Stimulated activated CD8-positive, alpha-beta memory T cell treated with anti-CD3 and anti-CD28 coated beads, Interleukin-15, amount 100 ng/mL, for 4 hours (primary cell): Measurements from ENCODE around the gene SLC35E4.

Experiments used
- DNase-seq, 2 donors: peaks; one replicate each; pipeline ENCODE4 v3.0.0-alpha.2; 2020; ENCODE audit warnings: low read depth in 2 of 2

The SLC35E4 gene

GRCh38 chr22:30691204-30691603 lies 55.6 kb downstream of the SLC35E4 start:
- DNase-seq = no peak

DNA sequence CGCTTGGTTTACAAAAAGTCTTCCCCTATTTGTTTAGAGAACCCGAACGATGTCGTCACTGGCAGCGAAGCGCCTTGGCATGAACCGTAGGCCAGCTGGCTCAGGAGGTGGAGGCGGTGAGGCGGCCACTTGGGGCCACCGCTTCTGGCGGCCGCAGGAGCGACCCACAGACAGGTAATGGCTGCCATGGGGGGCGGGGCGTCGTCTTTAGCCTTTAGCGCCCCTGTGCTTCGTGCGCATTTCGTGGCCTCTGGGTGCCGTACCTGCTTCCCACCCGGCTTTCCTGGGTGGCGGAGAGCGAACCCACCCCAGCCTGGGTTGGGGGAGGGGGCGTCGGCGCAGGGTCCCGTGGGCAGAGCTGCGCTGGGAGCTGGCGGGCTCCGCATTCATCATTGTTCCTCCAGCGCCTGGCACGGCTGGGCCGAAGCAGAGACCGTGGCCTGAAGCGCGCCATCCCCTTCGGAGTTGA lies 58.6 kb downstream of the SLC35E4 start:
- peak; percentile 17 to 23 for DNase-seq

GRCh38 chr22:30694640-30695350 lies 59.2 kb downstream of the SLC35E4 start, which contains the start of gene OSBP2:
TSS of gene OSBP2 (plus strand) at chr22:30694874. CDS start at chr22:30694910, 36 bp downstream.
- no peak for DNase-seq

GRCh38 chr22:30695351-30695851 lies 59.8 kb downstream of the SLC35E4 start:
- no peak for DNase-seq

DNA sequence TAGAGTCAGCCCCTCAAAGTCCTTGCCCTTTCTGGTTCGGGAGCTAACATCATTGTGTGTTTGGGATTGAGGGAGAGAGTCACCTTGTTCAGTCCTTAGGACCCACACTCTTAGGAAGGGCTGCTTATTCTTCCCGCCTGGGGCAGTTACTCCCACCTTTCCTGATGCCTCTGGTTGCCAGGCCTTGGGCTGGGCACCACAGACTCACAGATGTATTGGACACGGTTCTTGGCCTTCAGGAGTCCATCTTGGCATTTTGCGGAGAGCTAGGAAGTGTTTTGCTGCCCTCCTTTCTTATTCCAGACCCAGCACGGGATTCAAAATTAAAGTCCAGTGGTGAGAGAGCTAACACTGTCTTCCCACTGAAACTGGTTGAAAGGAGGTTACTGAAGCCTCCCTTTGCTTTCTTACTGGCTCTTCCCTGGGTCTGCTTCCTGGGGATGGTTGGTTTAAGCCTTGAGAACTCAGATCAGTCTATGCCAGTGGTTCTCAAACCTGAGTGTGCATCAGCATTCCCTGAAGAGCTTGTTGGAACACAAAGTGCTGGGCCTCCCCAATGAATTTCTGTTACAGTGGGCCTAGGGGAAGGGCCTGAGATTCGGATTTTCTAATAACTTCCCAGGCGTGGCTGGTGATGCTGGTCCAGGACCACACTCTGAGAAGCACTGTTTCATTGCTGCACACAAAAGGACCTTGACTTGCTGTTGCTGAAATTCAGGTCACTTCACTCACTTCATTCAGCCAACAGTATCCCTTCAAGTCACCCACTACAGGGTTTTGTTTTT lies 60.5 kb downstream of the SLC35E4 start:
- no peak for DNase-seq
